ENCODE data around the gene PRR33.

PRR33 gene

GRCh38 chr11:1917523-1918435, 26.1 kb upstream of the PRR33 start:
- FAIRE-seq (no peak), DNase-seq (ENCODE audit: insufficient read length, low spot score) (no peak)

DNA sequence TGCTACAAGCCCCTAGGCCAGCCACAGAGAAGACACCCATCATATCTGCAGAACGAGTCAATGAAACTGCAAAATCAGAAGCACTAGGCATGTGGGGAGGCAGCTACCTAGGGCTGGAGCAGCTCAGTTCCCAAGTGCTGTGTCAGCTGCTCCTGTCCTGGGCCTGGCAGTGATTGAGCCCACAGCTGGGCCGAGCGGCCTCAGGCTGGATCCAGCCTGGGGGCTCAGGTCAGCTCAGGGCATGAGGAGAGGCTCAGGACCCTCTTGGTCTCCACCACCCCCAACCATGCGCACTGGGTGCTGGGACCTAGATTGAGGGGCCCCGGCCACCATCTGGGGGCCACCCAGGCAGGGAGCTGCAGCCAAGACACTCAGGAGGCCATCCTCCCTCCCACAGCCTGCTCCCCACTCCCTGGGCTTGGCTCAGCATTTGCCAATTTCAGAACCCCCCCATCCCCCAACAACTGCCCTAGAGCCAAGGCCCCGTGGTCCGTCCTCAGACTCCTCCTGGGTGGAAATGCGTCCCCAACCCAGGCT, 25.4 kb upstream of the PRR33 start:
- DNase-seq (ENCODE audit: insufficient read length, low spot score) (no peak), FAIRE-seq (no peak)

- no peak for DNase-seq (ENCODE audit: insufficient read length, low spot score)
- peak; percentile 61 for FAIRE-seq
These were observed 24.7 kb upstream of the PRR33 start for GRCh38 chr11:1916132-1916985.

DNA sequence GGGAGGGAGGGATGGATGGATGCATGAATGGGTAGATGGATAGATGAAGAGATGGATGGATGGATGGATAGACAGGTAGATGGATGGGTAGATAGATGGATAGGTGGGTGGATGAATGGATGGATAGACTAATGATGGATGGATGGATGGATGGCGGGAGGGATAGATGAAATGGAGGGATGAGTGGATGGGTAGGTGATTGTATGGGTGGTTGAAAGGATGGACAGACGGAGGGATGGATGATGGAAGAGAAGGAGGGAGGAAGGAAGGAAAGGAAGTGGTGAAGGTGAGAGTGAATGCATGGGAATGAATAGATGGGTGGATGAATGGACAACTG, 24.1 kb upstream of the PRR33 start:
- no peak for FAIRE-seq
- no peak for DNase-seq (ENCODE audit: insufficient read length, low spot score)

DNA sequence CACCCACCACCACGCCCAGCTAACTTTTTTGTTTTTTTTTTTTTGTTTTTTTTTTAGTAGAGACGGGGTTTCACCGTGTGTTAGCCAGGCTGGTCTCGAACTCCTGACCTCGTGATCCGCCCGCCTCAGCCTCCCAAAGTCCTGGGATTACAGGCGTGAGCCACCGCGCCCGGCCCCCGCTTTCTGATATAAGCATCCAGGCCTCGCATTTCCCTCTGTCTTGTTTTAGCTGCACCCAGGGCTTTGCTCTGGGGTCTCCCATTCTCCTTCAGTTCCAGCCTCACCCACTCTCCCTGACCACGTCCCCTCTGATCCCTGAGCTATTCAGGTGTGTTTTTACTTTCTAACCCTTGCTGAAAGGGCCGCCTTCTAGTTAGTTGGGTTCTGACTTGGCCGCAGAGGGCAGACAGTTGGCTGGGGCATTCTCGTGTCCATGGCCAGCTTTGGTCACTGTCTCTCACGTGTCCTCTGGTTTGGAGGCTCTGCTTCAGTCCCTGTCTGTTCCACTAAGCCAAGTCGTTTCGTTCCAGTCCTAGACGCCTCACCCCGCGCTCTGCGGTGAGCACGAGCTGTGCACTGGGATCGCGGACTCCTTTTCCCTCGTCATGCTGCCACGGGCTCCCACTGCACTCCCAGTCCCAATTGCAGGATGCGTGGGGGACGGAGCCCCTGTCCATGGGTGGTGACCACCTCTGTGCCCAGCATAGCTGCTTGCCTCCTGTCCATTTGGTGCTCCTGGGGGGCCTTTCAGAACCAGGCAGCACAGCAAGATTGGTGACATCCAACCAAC, 21.8 kb upstream of the PRR33 start:
- DNase-seq (ENCODE audit: insufficient read length, low spot score) (no peak), FAIRE-seq (no peak)

DNA sequence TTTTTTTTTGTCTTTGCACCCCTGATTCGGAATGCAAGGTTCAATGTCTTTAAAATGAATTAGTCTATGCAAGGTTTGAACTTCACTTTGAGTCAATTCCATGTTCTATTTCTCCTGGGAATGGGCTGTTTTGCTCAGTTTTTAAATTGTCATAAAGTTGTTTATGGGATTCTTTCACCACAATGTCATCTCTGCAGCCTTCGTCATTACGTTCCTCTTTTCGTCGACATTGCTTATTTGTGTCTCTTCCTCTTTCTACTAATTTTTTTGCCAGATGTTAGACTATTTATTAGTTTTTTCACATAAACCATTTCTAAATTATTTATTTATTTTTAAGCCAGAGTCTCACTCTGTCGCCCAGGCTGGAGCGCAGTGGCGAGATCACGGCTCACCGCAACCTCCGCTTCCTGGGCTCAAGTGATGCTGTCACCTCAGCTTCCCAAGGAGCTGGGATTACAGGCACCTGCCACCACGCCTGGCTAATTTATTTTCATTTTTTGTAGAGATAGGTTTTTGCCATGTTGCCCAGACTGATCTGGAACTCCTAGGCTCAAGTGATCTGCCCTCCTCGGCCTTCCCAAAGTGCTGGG, 20.7 kb upstream of the PRR33 start:
- FAIRE-seq (no peak), DNase-seq (ENCODE audit: insufficient read length, low spot score) (no peak)

GRCh38 chr11:1909524-1909923, 17.8 kb upstream of the PRR33 start:
- FAIRE-seq (no peak), DNase-seq (ENCODE audit: insufficient read length, low spot score) (no peak)

- DNase-seq (ENCODE audit: insufficient read length, low spot score) (no peak), FAIRE-seq (no peak)
These were observed 16.9 kb upstream of the PRR33 start for GRCh38 chr11:1908618-1909017.

- DNase-seq (ENCODE audit: insufficient read length, low spot score): no peak
- no peak for FAIRE-seq
These were observed 15.1 kb upstream of the PRR33 start for GRCh38 chr11:1906611-1907423.

GRCh38 chr11:1906181-1906580, 14.5 kb upstream of the PRR33 start:
- no peak for FAIRE-seq
- no peak for DNase-seq (ENCODE audit: insufficient read length, low spot score)

- FAIRE-seq (no peak), DNase-seq (ENCODE audit: insufficient read length, low spot score) (no peak)
These were observed 8.0 kb upstream of the PRR33 start for GRCh38 chr11:1899686-1900085.

GRCh38 chr11:1899090-1899489, 7.4 kb upstream of the PRR33 start:
- DNase-seq (ENCODE audit: insufficient read length, low spot score): no peak
- no peak for FAIRE-seq

GRCh38 chr11:1896923-1897322, 5.2 kb upstream of the PRR33 start:
- DNase-seq (ENCODE audit: insufficient read length, low spot score) (no peak), FAIRE-seq (no peak)

DNA sequence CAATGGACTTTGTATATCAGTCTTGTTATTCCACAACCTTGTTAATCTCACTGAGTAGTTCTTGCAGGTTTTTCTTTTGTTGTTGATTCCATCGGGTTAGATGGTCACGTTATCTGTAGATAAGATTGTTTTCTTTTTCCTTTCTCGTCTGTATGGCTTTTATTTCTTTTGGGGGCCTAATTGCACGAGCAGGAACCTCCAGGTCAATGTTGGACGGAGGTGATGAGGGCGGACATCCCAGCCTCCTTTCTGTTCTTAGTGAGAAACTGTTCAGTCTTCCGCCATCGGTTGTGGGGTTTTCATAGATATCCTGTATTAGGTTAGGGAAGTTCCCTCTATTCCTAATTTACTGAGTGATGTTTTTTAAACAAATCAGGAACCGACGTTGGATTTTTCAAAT, 4.8 kb upstream of the PRR33 start:
- no peak for FAIRE-seq
- no peak for DNase-seq (ENCODE audit: insufficient read length, low spot score)

DNA sequence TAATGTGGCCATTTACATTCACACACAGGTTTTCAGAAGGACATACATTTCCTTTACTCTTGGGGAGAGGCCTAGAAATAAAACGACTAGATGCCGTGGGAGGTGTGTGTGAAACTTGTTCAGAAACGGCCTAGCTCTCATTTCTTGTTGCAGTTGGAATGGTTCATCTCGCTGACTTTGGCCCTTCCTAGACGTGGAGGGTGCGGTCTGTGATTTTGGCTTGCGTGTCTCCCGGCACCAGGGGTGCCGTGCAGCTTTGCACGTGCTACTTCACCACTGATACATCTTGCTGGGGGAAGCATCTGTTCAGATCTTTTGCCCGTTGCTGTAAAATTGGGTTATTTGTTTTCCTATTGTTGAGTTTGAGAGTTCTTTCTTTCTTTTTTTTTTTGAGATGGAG, 3.1 kb upstream of the PRR33 start:
- FAIRE-seq: no peak
- DNase-seq (ENCODE audit: insufficient read length, low spot score): no peak

DNA sequence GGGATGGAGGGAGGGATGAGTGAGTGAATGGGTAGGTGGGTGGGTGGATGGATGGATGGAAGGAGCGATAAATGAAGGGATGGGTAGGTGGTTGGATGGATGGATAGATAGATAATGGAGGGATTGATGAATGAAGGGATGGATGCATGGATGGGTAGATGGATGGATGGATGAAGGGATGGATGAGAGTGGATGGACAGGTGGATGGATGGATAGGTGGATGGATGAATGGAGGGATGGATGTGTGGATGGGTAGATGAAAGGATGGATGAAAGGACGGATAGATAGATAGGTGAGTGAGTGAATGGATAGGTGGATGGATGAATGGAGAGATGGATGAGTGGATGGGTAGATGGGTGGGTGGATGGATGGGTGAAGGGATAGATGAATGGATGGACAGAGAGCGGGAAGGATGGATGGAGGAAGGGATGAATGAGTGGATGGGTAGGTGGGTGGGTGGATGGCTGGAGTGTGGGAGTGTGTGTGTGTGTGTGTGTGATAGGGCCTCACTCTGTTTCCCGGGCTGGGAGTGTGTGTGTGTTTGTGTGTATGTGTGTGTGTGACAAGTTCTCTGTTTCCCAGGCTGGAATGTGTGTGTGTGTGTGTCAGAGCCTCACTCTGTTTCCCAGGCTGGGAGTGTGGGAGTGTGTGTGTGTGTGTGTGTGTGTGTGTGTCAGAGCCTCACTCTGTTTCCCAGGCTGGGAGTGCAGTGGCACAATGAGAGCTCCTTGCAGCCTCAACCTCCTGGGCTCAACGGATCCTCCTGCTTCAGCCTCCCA, 2.1 kb upstream of the PRR33 start:
- FAIRE-seq (no peak), DNase-seq (ENCODE audit: insufficient read length, low spot score) (no peak)

DNA sequence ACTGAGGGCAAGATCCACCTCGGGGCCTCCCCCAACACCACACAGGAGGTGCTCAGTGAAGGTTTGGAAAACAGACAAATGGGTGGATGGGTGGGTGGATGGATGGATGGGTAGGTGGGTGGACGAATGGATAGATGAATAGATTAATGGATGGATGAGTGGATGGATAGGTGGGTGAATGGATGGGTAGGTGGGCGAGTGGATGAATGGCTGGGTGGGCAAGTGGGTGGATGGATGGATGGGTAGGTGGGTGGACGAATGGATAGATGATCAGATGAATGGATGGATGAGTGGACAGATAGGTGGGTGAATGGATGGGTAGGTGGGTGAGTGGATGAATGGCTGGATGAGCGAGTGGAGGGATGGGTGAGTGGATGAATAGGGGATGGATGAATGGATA, 863 bp upstream of the PRR33 start:
- FAIRE-seq: no peak
- no peak for DNase-seq (ENCODE audit: insufficient read length, low spot score)

DNA sequence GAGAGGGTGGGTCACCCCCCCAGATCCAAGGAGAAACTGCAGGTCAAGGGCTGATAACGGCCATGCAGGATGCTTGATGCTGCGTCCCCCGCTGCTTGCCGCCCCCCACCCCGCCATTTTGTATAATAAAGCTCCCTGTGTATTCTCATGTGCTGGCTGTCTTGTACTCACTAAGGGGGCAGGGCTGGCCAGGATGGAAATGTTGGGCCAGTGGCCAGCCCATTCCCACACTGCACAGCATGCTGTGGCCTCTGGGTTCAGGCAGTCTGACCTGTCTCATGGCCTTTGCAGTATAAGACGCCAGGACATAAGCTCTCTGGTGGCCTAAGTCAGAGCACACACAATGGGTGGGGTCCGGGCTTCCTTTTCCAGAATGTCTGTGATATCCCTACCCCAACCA, 421 bp upstream of the PRR33 start:
- DNase-seq (ENCODE audit: insufficient read length, low spot score) (no peak), FAIRE-seq (no peak)
